Measurements from ENCODE around the gene CYP27B1. TPM values are rescaled to one million over a fixed set of nuclear protein-coding genes. Genes with fewer than 3 reads are reported as not detected.

Gene CYP27B1
- total and polyA plus RNA-seq, 4 donors = 0.05 to 1.6 (median 0.17) TPM

DNA sequence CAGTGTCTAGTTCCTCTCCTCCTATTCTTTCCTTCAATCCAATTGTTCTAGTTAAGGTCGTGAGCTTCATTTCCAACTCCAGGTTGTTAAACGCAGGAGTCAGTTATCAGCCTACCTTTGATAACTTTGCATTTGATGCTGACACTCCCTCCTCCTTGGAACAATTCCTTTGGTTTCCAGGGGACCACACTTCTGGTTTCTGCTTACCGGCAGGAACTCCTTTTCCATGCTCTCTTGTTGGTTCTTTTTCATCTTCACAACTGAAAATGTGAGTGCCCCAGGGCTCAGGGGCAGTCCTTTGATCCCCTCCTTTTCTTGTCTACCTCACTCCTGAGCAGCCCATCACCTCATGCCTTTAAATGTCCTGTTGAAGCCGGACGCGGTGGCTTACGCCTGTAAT lies 10.5 kb upstream of the CYP27B1 start:
- Histone ChIP-seq H3K27ac (ENCODE audit: low read depth in 1 of 2, low read length in 2 of 2) (no peak overlapping the region), H3K9me3 (ENCODE audit: control insufficient read depth in 4 of 4, low read length in 3 of 4) (no peaks in the 10 kb centered on the region), H3K27me3 (ENCODE audit: control insufficient read depth in 4 of 4, insufficient read depth in 4 of 4, low read length in 3 of 4) (no peaks in the 10 kb centered on the region), H3K36me3 (ENCODE audit: control insufficient read depth in 4 of 4, insufficient read depth in 3 of 4, low read depth in 1 of 4, low read length in 3 of 4) (peaks cover 0 to 3% (median 0%) of the 10 kb centered on the region in 4 donors), H3K9ac (ENCODE audit: low read depth in 1 of 2, low read length in 2 of 2) (no peak overlapping the region), H3K4me1 (ENCODE audit: control insufficient read depth in 4 of 4, insufficient read depth in 4 of 4, low read length in 3 of 4) (peaks cover 0 to 10% (median 6%) of the 10 kb centered on the region in 4 donors), H3K4me3 (ENCODE audit: low read depth in 1 of 3, low read length in 3 of 3) (no peak overlapping the region)
- WGBS = 96% methylated on average over 7 of the region's 7 CpGs
- DNase-seq (ENCODE audit: low spot score) = no peak
- TF ChIP-seq TAF1 (conservative IDR thresholded peaks at IDR 0.05) (no peak), SP1 (IDR thresholded peaks at IDR 0.05) (no peak), FOXA1 (IDR thresholded peaks at IDR 0.05) (no peak), EGR1 (IDR thresholded peaks at IDR 0.05; ENCODE audit: low read depth in 2 of 2) (no peak), NR2F2 (IDR thresholded peaks at IDR 0.05) (no peak), YY1 (IDR thresholded peaks at IDR 0.05) (no peak), GABPA (IDR thresholded peaks at IDR 0.05 in 1 of 2, conservative IDR thresholded peaks at IDR 0.05 in 1 of 2) (no peak), HNF4G (IDR thresholded peaks at IDR 0.05) (no peak), FOXA2 (IDR thresholded peaks at IDR 0.05) (no peak), RAD21 (IDR thresholded peaks at IDR 0.05) (no peak), MAX (IDR thresholded peaks at IDR 0.05) (no peak)
- TF ChIP-seq, protein P1, sequence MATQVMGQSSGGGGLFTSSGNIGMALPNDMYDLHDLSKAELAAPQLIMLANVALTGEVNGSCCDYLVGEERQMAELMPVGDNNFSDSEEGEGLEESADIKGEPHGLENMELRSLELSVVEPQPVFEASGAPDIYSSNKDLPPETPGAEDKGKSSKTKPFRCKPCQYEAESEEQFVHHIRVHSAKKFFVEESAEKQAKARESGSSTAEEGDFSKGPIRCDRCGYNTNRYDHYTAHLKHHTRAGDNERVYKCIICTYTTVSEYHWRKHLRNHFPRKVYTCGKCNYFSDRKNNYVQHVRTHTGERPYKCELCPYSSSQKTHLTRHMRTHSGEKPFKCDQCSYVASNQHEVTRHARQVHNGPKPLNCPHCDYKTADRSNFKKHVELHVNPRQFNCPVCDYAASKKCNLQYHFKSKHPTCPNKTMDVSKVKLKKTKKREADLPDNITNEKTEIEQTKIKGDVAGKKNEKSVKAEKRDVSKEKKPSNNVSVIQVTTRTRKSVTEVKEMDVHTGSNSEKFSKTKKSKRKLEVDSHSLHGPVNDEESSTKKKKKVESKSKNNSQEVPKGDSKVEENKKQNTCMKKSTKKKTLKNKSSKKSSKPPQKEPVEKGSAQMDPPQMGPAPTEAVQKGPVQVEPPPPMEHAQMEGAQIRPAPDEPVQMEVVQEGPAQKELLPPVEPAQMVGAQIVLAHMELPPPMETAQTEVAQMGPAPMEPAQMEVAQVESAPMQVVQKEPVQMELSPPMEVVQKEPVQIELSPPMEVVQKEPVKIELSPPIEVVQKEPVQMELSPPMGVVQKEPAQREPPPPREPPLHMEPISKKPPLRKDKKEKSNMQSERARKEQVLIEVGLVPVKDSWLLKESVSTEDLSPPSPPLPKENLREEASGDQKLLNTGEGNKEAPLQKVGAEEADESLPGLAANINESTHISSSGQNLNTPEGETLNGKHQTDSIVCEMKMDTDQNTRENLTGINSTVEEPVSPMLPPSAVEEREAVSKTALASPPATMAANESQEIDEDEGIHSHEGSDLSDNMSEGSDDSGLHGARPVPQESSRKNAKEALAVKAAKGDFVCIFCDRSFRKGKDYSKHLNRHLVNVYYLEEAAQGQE (IDR thresholded peaks at IDR 0.05) = no peak

DNA sequence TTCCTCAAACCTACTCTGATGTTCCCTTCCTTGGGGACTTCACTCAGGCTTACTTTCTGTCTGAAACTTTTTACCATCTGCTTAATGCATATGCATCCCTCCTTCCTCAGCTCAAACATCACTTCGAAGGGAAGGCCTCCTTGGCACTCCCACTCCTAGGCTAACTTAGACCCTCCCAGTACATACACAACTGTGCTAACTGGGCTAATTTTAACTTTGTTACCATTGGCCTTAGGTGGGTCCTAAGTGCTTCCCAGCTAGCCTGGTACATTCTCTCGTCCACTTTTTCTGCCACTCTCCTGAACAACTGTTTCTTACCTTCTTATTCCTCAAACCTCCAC lies 9.3 kb upstream of the CYP27B1 start:
- Histone ChIP-seq H3K36me3 (ENCODE audit: control insufficient read depth in 4 of 4, insufficient read depth in 3 of 4, low read depth in 1 of 4, low read length in 3 of 4) (peaks cover 0 to 3% (median 0%) of the 10 kb centered on the region in 4 donors), H3K9me3 (ENCODE audit: control insufficient read depth in 4 of 4, low read length in 3 of 4) (no peaks in the 10 kb centered on the region), H3K9ac (ENCODE audit: low read depth in 1 of 2, low read length in 2 of 2) (no peak overlapping the region), H3K27me3 (ENCODE audit: control insufficient read depth in 4 of 4, insufficient read depth in 4 of 4, low read length in 3 of 4) (no peaks in the 10 kb centered on the region), H3K27ac (ENCODE audit: low read depth in 1 of 2, low read length in 2 of 2) (no peak overlapping the region), H3K4me3 (ENCODE audit: low read depth in 1 of 3, low read length in 3 of 3) (no peak overlapping the region), H3K4me1 (ENCODE audit: control insufficient read depth in 4 of 4, insufficient read depth in 4 of 4, low read length in 3 of 4) (peaks cover 2 to 10% (median 8%) of the 10 kb centered on the region in 4 donors)
- DNase-seq (ENCODE audit: low spot score) = no peak
- WGBS = 92% methylated on average over 2 of the region's 2 CpGs
- TF ChIP-seq RAD21 (IDR thresholded peaks at IDR 0.05) = no peak
- TF ChIP-seq CTCF (IDR thresholded peaks at IDR 0.05; ENCODE audit: low read depth, low read length, missing input control) = no peak
- TF ChIP-seq RXRA (IDR thresholded peaks at IDR 0.05) = no peak
- no peak for TF ChIP-seq HNF4A (conservative IDR thresholded peaks at IDR 0.05)
- no peak for TF ChIP-seq FOXA2 (IDR thresholded peaks at IDR 0.05)
- TF ChIP-seq GABPA (IDR thresholded peaks at IDR 0.05 in 1 of 2, conservative IDR thresholded peaks at IDR 0.05 in 1 of 2) = no peak
- TF ChIP-seq ZBTB33 (IDR thresholded peaks at IDR 0.05) = no peak
- no peak for TF ChIP-seq FOXA1 (IDR thresholded peaks at IDR 0.05)
- no peak for TF ChIP-seq TAF1 (conservative IDR thresholded peaks at IDR 0.05)
- TF ChIP-seq HNF4G (IDR thresholded peaks at IDR 0.05) = no peak
- TF ChIP-seq EGR1 (IDR thresholded peaks at IDR 0.05; ENCODE audit: low read depth in 2 of 2) = no peak
- TF ChIP-seq MAX (IDR thresholded peaks at IDR 0.05) = no peak
- no peak for TF ChIP-seq SP1 (IDR thresholded peaks at IDR 0.05)
- no peak for TF ChIP-seq JUND (IDR thresholded peaks at IDR 0.05)
- no peak for TF ChIP-seq ATF3 (IDR thresholded peaks at IDR 0.05)
- TF ChIP-seq, protein P1 (IDR thresholded peaks at IDR 0.05) = no peak

Data from liver (tissue), 9 donors.